Bone marrow (tissue), 2 donors: Measurements from ENCODE around the gene RALY.
A peak's percentile ranks its signal among the peaks of the same experiment; 100 is the strongest.
"Not testable (repeated sequence)": the region's sequence is repeated elsewhere in the genome, so short reads cannot be mapped to it uniquely, and the experiment has no call there.

ENCODE experiments used
- DNase-seq, 2 donors: peaks; one replicate each; lab custom pipeline; 2025; lab: John Stamatoyannopoulos, UW

The RALY gene

DNA sequence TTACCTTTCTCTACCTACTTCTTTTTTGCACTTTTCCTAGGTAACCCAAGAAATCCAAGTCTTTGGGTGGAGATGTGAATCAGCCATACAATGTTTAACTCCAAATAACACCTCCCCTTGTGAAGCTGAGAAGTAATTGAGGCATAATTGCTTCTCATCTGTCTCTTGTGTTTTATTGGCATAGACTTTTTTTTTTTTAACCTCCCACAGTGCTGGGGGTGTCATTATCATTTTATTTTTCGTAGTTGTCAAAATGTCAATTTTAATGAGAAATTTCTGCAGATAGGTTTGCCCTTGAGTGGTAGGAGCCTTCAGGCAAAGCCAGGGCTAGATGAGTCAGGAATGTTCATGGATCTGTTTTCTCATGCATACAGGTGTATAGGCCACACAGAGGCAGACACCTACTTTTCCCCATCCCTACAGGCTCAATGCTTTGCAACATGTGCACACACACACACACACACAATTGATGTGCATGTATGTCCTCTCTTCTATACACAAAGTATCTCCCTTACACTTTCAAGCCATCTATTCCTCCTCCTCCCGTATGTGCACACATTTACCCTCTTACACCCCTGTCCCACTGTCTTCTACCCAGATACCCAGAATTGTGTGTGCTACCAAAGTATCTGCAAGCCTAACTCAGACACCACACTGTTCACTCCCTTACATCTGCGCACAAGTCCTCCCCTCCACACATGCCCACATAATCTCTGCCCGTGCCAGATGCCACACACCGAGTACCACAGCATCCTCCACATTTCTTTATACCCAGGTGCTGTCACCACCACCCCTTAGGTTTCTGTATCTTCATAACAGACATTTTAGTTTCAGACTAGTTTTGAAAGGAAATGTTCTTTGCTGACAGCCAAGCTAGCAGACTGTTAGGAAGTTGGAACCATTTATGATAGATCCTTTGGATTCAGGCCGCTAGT, 22.0 kb downstream of the RALY start:
- no peak for DNase-seq

DNA sequence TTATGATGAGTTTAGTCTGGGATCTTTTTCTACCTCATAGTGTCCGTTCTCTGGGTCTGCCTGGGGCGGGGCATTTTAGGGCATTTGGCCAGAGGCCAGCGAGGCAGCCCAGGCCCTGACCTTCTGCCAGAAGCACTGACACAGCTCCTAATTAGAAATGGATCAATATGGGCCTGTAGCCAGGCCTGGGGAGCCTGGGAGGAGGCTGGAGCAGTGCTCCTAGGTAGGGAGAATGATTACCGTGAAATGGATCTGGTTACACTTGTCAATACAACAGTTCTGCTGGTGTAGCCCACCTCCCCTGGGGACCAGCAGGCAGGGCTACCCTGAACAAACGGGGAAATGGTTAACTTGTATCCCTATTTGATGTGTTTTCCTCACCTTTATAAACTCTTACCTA, 23.0 kb downstream of the RALY start:
- no peak for DNase-seq

DNA sequence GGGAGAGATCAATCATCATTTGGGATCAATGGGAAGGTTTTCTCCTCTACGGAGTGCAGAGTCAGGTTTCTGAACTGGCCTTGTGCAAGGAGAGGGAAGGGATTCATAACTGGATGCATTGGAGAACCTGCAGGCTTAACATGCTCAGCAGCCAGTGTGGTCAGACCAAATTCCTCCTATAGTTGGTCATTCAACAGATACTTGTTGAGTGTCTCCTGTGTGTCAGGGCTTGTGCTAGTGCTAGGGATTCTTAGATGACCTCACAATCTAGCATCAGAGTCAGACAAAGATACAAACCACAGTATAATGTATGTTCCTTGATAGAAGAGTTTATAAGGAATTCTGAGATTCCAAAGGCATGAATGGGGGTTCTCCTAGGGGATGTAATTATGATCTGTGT, 23.9 kb downstream of the RALY start:
- no peak for DNase-seq

DNA sequence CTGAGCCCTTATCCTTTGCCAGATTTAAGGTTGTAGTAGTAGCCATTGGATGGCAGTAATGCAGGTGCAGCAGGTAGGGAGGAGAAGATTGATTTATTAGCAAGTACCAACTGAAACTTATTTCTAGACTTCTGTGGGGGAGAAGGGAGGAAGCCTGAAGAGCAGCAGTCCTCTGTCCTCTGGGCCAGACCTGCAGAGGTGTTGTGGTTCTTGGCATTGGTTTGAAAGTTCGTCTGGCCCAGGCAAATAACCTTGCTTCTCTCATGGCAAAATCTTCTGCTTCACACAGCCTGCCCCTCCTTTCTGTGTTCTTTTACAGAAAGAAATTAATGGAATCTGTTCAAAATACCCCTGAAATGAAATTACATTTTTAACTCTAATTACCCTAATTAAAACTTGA, 24.5 kb downstream of the RALY start:
- no peak for DNase-seq

DNA sequence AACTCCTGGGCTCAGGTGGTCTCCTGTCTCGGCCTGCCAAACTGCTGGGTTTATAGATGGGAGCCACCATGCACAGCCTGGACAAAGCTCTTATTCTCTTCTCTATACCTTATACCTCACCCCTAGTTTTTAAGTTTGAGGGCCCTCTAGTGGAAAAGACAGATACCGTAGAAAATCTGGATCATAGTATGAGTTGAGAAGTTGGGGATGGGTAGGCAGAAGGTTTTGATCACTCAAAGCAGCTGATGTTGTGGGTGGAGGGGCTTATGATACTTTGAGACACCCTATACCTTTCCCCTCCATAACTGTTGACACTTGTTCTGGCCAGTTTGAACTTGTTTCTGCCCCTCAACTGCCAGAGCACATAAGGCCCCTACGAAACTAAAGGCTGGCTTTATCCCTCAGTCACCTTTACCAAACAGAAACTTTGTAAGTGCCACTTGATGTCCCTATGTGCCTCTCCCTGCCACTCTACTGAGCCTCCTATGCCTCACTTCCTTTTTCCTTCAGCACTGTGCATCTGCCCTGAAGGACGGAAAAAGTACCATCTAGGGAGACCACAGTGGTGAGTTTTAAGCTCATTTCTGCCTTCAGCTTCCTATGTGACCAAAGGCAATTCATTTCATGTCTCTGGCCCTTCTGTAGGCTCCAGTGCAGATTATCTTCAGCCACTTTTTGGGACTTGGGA, 28.6 kb downstream of the RALY start:
- peak in 1 of 2 donors; percentile 33 for DNase-seq

DNA sequence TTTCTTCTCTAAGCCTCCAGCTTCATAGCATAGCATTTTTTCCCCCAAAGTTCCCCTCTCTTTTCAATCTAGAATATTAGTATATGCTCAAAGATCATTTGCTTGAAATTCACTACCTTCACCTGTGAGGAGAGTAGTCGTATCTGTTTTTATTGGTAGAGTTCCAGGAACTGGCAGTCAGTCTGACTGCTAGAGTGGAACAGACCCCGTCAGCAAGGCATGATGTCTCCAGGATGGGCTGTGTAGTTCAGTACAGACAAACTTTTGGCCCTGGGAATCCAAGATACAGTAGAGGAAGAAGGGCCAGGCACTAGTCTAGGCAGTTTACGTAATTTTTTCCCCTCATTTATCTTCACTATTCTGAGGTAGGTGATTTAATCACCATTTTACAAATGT, 29.1 kb downstream of the RALY start:
- DNase-seq = no peak

DNA sequence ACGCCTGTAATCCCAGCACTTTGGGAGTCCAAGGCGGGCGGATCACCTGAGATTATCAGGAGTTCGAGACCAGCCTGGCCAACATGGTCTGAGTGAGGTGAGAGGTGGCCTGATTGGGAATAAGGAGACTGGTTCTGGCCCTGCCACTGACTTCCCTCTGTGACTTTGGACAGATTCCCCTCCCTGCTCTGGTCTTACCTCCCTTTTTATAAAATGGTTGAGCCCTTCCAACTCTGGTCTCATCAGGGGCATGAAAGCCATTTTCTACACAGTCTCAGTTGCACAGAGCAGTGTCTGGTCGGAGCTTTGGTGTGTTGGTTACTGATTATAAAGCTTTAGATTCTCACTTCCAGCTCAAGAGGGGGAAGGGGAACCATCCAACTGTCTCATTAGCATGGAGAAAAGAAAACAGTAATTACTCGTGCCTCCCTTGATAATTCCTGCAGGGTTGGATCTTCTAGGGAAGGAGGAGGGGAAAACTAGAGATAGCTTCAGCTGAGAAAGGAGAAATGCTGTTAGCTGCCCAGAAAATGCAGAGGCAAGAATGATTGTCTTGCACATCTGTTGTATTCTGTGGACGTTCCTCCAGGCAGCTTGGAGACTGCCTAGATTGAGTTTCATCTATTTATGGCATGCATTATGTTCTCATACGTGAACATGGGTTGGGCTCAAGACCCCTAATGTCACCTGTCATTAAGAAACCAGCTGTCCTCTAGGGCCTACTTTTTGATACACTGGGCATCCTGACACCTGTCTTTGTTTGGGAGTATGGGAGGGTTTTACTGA, 30.4 kb downstream of the RALY start:
- DNase-seq = no peak

DNA sequence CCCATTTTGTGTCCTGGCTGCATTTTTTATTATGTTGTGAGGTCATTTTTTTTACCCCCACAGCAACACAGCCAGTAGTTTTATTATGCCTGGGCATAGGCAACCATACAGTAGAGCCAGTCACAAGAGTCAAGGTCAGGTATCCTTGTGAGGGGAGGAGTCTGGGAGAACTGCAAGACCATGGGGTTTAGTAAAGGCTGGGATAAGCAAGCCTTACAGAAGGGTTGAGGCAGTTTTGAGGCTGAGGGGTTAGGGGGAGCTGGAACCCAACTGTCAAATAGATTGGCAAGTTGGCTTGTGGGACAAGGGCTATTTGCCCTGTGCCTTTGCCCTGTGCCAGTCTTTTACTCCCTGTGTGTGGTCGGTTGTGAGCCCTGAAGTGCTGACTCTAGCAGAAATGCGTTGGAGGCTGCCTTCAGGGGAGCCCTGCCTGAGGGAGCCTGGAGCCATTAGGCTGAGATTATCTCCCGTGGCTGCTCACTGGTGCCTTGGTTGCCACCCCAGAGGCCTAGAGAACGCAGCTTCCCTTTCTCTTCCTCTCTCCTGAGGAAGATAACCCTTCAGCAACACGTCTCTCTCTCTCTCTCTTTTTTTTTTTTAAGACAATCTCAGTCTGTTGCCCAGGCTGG, 31.1 kb downstream of the RALY start:
- DNase-seq = no peak

DNA sequence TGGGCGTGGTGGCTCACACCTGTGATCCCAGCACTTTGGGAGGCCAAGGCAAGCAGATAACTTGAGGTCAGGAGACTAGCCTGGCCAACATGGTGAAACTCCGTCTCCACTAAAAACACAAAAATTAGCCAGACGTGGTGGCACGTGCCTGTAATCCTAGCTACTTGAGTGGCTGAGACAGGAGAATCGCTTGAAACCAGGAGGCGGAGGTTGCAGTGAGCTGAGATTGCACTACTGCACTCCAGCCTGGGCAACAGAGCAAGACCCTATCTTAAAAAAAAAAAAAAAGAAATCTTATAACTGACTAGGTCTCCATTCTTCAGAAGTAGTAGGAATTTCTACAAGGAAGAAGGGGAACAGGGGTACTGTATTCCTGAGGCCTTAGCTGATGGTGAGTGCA, 34.3 kb downstream of the RALY start:
- DNase-seq = not testable (repeated sequence)

DNA sequence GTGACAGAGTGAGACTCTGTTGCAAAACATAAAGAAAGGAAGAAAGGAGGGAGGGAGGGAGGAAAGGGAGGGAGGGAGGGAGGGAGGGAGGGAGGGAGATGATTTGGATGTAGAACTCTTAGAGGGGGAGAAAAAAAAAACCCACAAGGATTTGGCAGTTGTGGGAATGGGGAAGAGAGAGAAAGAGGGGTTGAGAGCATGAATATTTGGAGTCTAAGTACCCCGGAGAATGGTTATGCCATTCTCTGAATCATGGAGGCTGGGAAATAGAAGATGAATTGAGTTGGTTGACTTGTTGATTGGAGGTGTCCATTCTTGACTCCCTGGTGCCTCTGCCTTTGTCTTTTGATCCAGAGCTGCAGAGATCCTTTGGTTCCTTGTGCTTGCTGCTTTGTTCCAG, 35.7 kb downstream of the RALY start:
- DNase-seq = no peak

DNA sequence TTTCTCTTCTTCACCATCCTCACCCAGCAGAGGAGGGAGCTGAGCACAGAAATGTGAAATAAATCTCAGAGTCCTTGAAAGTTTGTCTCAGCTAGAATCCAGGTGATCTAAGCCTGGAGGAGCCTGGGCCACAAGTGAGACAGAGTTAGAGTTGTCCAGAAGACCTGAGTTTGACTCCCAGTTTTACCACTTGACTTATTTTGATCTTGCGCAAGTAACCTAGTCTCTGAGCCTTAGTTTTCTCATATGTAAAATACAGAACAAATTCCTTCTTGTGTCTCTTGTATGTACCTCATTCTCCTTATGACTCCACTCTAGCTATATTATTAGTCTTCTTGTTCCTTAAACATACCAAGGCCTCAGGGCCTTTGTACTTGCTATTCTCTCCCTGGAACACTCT, 36.7 kb downstream of the RALY start:
- DNase-seq = no peak

DNA sequence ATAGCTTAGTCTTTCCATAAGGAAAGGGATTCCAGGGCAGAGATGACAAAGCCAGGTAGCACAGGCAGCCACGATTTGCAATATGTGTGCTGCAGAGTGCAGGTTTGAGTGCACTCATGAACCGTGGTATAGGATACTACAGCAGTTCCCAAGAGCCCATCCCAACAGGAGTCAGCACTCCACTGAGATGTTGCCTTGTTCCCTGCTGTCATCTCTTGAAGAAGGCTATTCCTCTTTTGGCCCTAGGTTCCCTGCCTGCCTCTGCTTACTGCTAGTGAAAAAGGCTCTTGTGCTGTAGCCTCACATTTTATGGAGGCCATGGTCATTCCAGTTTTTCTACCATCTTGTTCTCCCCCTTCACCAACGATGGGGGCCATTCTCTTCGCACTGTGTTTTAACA, 40.2 kb downstream of the RALY start:
- no peak for DNase-seq

DNA sequence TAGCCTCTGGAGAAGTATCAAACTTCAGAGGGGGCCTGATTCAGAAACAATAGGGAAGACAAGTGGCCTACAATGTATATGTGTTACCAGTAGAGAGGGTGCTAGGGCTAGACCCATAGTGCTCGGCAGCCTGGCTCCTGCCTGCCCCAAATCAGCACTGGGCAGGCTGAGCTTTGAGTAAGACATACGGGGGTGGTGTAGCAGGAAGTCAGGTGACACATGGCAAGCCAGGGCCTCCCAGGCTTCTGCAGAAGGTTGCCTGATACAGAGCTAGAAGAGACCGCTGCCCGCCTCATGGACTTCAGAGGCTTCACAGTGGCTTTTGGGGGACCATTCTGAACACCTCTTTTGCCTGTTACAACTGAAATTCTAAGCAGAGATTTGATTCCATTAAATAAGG, 43.4 kb downstream of the RALY start:
- DNase-seq = no peak

DNA sequence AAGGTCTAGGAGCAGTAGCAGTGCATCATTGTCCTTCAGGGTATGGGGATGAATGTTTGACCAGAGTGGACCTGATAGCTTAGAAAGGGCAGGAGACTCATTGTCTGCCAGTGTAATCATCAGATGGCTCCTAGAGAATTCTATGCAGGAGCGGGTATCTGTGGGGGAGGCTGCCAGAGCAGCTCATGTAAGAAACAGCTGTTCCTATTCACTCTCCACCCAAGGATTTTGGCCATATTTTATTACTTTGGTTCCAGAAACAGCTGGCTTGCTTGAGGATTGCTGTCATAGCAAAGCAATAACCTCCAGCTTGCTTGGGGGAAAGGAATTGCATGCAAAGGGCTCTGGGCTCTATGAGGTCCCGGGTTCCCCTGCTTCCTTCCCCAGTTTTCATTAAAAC, 44.1 kb downstream of the RALY start:
- no peak for DNase-seq

DNA sequence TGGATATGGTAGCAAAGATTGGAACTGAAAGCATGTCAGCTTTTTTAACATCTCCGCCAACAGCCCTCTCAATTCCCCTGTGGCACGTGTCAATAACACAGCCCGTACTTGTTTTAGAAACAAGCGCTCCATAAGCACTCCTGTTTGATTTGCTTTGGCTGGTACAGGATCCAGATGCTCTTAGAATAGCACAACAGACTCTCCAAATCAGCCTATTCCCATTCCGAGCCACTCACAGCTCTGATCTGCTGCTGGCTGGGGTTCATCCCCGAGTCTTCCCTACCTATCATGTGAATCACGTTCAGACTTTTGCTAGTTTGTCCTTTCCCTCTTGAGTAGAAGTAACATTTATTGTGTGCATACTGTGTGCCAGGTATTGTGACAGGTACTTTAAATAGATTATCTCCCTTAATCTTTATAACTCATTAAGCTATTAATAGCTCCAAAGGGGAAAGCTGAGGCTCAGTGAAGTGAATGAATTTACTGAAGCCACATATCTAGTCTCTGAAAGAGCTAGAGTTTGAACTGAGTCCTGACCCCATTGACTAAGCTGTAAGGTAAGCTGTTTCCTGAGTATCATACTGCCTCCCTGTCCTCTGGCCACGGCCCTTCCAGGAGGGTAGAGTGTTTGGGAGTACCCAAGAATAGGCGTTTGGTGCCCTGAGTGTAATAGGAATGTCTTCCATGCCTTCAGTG, 46.7 kb downstream of the RALY start:
- no peak for DNase-seq

DNA sequence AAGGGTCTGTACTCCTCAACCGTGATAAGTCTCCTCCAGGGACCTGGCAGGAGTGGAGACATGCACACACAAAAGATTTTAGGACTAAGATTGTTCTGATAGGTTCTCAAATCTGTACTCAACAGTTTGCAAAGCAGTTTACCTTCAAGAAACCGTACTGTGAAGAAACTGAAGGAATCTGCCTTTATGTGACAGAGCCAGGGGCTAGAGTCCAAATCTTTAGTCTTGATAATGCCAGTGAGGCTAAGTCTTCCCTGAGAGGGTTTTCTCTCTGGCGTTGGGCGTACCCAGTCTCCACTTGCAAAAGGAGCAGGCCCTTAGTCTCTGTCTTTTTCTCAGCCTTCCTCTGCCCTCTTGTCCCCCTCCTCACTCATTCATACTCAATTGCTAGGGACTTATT, 47.5 kb downstream of the RALY start:
- no peak for DNase-seq

DNA sequence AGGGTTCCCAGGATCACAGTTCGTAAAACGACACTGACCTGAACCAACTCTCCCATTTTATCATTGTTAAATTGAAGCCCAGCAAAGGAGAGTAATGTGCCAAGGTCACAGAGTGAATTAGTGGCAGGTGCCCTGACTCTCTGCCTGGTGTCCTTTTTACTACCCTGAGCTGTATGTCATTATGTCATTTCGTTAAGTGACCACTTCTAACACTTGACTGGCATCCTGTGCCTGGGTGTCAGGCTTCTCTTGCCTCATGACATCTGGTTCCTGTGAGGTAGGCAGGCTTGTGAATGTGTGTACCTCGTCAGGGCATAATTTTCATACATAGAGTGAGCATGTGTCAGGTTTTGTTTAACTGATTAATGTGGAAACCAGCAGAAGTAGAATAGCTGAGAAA, 48.6 kb downstream of the RALY start:
- DNase-seq = no peak

DNA sequence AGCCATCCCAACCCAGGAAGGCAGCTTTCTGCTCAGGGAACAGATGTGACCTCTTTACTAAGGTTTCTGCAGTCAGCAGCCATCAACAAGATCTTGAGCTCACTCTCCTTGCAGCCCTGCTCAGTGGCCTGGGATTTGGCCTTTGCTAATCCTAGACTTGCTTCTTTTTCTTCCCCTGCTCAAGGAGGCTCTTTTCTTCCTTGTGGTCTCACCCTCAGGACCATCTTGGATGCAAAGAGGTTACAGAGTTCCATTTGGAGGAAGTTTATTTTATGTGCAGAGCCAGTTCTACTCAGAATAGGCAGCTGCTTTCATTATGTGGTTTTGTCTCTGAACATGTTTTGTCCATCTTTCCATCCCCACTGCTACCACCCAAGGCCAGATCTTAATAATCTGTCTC, 49.3 kb downstream of the RALY start:
- DNase-seq = no peak

DNA sequence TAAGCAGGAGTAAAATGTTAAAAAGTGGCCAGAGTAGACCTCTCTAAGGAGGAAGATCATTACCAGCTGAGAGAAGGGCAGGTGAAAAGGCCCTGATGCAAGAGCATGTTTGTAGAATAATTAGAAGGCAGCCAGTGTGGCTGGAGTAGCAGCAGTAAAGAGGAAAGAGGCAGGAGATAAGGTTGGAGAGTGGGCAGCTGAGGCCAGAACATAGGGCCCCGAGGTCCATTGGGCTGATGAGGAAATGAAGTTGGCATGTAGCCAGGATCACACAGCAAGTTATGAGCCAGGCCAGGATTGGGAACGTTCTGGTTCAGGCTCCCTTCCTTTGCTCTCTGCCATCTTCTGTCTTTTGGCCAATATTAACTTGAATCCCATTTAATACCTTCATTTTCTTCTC, 51.6 kb downstream of the RALY start:
- DNase-seq = no peak

DNA sequence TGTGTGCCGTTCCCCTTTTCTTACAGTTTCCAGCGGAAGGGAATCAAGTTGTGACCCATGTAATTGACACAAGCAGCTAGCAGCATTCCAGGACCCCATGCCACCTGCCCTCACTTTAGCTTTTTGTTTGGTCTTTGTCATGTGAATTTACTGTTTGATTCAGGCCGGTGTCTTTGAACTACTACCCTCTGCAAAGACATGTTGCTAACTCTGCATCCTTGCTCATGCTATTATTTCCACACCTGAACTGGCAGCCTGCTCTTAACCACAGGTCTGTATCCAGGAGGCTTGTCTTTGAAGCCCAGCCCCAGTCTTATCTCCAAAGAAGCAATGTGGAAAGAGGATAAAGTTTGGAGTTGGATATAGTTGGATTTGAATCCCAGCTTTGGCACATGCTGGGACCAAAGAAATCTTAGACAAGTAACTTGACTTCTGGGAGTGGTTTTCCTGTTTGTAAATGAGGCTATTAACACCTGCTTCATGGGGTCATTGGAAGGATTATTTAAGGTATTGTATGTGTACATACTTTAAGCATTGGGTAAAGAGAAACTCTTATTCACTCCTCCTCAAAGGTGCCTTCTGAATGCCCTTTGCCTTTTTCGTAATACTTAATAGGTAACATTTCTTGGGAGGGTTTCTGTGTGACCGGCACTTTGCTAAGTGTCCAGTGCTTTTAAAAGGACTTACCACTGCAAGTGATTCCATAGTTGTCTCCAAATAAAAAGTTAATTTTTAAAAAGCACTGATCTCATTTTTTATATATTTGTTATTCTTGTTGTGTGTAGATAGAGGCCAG, 52.4 kb downstream of the RALY start:
- no peak for DNase-seq
